NCI-H748 (cell line): ENCODE results near the gene PTGDR2.
"Not testable (repeated sequence)": the region's sequence is repeated elsewhere in the genome, so short reads cannot be mapped to it uniquely, and the experiment has no call there.

Source experiments
- DNase-seq: peaks from one replicate; lab custom pipeline; 2025; ENCODE audit not compliant: unreplicated experiment; lab: John Stamatoyannopoulos, UW

PTGDR2 gene

DNA sequence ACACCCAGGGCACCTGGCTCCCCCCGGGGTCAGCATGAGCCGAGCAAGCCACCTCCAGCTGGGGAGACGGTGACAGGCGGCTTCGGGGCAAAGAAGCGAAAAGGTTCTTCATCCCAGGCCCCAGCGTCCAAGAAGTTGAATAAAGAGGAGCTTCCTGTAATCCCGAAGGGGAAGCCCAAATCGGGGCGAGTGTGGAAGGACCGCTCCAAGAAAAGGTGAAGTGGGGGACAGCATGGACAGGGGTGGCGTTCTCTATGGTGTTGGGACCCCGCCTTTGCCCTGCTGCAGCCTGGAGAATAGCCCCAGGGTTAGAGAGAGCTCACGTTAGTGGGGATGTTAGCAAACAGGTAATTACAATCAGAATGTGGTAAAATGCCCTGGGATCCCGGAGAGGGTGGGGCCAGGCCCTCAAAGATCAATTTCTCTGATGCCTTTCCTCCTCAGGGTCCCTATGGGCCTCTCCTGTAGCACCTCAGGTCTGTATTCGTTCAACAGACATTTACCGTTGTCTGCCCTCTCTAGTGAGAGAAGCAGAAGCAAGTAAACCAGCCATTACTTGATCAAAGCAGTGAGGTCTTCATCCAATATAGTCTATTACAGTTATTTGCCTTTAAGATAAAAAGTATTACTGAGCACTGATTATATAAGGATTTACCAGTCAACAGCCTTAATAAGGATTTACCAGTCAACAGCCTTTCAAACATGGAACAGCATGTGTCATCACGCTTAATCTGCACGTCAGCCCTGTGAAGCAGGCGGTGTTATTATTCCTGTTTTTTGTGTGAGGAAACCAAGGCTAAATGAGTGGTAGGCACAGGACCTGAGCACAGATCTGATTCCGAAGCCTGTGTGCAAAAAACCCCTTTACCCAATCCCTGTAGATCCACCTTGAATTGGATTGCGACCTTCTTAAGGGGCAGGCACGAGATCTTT lies 12.8 kb downstream of the PTGDR2 start:
- DNase-seq = no peak

DNA sequence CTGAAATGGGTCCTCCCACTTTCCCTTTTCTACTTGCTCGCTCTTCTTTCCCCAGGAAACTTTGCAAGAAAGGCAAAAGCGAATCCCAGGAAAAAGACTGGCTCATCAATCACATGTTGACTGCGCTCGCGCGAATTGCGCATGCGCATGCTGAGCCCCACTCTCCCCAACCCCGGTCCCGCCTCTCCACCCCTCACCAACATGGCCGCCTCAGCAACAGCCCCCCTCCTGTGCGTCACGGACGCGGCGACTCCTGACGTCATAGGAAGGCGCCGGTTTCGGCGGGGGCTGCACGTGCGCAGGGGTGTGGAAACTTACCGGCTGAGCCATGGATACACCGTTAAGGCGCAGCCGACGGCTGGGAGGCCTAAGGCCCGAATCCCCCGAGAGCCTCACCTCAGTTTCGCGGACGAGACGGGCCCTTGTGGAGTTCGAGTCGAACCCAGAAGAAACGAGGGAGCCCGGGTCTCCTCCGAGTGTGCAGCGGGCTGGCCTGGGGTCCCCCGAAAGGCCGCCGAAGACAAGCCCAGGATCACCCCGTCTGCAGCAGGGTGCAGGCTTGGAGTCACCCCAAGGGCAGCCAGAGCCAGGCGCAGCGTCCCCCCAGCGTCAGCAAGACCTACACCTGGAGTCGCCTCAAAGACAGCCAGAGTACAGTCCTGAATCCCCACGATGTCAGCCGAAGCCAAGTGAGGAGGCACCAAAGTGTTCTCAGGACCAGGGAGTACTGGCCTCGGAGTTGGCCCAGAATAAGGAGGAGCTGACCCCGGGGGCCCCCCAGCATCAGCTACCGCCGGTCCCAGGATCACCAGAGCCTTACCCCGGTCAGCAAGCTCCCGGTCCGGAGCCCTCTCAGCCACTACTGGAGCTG lies 13.7 kb downstream of the PTGDR2 start, which contains the start of gene CCDC86:
Gene CCDC86 (plus strand): TSS at position 317 of the 871 bp plus-strand sequence. CDS start 12 bp downstream, at position 329.
- peak; percentile 95 for DNase-seq

DNA sequence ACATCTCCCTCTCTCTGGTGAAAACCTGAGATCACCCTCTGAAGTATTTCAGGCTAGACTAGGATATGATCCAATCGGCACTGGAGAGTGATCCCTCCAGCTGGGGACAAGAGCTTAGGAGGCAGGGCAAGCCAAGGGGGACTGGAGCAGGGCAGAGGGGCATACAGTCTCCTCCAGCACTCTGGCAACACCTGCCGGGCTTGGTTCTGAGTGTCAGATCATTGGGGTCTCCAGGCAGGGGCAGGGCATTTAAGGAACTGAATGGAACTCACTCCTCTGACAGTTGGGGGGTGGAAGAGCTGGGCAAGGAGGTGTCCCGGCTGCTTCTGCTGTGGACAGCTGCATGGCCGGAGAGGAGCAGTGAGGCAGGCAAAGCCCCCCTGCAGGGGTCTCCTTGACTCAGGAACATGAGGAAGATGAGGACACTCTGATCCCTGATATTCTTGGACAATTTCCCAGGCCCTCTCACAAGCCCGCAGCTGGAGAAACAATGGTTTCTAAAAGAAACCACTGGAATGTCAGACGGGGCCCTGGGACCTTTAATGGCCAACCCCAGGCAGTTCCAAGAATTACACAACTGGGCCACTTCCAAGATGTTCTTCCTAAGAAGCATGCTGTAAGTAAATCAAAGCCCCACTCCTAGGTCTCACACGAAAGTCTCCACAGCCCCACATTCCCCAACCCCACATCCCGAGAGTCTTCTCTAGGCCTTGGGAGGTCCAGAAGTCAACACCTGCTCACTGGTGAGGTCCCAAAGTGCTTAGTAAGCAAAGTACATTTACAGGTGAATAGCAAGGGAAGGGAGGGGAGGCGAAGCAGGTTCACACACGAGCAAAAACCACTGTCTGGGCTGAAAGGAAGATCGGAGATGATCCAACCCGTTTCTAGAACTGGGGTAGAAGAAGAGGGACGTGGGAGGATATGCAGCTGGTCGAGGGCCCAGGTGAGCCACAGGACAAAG lies 15.0 kb downstream of the PTGDR2 start:
- no peak for DNase-seq

DNA sequence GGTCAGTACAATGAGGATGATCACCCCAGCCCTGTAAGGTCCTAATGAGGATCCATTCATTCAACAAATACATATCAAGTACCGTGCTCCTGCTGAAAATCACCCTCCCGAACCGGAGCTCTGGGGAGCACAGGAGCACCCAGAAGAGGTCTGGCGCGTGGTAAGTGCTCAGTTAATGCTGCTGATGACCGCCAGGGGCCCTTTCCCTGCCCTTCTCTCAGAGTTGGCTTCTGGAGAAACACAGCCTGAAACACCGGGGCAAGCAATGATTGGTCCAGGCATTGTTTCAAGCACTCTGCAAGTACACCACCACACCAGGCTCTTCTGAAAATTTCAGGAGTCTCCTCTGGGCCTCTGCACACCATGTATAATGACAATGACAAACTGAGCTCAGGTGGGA lies 17.6 kb downstream of the PTGDR2 start:
- DNase-seq = no peak

DNA sequence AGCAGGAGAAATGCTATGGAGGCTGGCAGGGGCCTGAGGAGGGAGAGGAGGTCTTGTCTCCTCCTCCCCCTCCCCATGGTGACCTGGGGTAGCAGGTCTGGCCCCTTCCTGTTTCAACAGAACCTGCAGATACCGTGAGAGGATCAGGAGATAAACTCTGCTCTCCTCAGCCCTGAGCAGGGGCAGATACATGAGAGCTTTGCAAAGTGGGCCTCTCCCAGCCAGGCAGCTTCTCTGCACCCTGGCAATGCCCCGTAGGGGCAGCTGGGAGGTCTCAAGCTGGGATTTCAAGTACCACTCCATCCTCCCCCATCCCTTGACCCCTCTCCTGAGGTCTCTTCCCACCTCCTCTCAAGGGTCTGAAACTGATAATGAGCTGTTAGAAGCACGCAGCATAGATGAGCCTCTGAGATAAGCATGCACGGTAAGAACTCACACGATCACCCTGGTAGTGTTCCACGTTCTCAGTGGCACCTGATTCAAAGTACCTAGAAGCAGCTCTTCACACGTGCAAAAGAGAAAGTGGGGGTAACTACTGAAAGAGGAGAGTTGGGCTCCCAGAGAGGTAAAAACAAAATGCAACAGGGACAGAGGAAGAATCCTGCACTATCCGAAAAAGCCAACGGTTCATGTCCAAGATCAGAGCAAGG lies 18.8 kb downstream of the PTGDR2 start:
- no peak for DNase-seq

DNA sequence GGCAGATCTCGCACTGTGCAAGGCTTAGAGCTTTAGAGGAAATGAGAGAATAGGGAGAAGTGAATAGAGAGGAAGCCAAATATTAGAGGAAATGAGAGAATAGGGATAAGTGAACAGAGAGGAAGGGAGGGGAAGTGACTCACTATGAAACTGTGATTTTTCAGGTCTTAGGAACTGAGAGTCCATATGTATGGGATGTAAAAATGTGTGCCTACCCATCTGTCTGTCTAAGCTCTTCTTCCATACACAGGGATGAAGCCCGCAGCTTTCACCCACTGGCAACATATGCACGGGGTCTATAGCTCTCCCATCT lies 20.3 kb downstream of the PTGDR2 start:
- DNase-seq = no peak

DNA sequence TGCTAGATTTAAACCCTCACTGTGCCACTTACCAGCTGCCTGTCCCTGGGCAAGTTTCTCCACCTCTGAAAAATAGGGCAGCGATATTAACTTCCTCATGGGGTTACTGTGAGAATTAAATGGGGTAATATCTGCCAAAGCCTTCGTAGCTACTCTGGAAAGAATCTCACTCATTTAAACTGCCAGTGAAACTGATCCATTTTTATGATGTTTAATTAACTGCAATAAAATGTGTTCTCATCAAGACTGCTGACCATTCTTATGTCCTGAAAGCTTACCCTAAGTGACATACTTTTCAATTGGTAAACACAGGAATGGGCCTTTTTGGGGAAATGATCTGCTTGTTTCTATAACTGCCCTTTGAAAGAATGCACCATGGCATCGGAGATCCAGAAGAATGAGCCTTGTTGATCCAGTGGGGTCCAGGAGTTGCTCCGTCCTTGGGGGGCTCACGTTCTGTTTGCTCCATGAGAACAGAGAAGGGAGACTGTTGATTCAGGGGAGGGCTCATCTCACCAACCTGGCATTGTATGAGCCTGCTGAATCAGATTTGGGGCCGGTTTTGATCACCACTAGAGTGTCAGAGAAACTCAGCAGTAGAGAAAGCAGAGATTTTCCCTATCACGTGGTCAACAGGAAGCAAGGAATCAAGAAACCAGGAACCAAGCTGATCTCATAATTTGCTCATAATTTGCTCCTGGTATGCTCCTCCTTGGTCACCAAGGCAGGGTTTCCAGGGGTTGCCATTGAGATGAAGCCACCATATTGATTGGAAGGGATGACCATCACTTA lies 20.8 kb downstream of the PTGDR2 start:
- no peak for DNase-seq

DNA sequence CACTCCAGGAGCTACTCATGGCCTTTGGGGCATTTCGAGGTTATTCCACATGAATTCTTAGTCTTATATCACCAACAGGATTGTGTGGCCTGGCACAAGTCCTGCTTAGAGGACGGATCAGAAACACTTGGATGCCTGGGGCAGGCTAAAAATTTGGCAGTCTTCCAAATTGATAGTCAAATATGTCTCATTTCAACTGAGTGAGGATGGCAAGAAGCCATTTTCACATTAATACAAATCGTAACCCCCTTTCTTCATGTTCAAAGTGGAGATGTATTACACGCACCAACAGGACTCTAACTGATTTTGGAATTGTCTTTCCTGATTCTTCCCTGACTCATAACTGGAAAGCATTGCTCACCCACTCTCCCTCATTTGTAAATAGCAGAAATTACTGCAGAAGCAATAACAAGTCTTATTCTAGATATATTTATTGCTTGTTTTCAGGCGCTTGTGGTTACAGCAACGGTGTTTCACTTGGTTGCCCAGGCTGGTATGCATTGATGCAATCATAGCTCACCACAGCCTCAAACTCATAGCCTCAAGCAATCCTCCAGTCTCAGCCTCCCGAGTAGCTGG lies 24.2 kb downstream of the PTGDR2 start:
- peak; percentile 38 for DNase-seq

DNA sequence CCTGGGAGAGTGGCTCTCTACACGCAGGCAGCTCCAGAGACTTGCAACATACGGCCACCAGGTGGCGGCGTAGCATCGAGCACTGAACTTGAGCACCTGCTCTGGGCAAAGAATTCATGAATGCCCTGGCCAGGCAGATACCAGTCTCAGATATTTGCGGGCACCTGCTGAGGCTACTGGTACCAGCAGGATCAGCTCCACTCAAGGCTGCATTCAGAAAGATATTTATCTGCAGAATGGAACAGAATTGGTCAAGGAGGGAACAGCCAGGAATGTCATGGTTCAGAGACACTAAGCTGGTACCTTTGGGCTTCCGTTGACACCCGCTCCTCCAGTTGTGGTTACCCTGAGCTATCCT lies 24.6 kb downstream of the PTGDR2 start:
- peak; percentile 87 for DNase-seq

DNA sequence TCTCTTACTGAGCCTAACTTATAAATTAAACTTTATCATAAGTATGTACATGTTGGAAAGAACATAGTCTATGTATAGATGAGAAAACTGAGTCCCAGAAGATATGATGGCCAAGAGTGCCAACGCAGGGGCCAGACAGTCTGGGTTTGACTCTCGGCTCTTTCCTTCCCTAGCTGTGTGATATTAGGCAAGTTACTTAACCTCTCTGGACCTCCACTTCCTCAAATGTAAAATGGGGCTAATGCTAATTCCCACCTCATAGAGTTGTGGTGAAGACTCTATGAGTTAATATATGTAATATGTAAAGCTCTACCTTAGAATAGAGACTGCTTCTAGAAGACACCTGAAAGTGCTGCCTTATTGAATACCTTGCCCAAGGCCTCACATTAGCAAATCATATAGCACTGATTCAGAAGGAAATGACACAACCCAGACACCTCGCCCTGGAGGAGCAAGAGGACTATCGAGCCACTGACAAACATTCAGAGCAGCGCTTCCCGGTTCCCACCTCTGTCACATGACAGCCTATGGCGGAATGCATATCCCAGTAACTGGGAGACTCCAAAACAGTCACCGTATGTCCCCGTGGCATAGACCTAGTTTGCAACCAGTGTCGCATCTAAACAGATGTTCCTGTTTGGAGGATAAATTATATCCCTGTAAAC lies 25.1 kb downstream of the PTGDR2 start:
- DNase-seq = no peak

DNA sequence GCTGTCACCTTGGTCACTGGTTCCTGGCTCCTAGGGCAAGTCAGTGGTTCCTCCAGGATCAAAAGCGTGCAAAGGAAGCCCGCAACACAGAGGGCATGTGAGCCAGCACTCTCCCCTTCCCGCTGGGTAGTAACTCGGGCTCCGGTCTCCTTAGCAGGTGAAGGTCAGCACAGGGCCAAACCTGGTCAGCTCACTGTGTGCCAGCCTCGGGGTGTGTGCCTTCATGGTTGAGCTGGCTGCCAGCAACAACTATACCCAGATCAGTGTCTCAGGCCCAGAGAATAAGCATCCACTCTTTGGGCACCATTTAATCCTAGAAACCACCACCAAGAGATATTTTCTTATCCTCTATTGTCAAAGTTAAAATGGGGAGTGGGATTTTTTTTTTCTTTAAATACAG lies 30.0 kb downstream of the PTGDR2 start:
- DNase-seq = no peak

DNA sequence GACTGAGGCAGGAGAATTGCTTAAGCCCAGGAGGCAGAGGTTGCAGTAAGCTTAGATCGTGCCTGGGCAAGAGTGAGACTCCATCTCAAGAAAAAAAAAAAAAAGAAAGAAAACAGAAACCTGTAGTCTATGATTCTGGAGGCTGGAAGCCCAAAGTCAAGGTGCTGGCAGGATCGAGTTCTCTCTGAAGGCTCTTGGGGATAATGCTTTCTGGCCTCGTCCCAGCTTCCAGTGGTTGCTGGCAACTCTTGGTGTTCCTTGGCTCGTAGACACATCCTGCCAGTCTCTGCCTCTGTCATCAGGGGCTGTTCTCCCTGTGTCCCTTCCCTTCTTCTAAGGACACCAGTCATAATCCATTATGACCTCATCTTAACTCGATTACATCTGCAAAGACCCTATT lies 30.6 kb downstream of the PTGDR2 start:
- no peak for DNase-seq

DNA sequence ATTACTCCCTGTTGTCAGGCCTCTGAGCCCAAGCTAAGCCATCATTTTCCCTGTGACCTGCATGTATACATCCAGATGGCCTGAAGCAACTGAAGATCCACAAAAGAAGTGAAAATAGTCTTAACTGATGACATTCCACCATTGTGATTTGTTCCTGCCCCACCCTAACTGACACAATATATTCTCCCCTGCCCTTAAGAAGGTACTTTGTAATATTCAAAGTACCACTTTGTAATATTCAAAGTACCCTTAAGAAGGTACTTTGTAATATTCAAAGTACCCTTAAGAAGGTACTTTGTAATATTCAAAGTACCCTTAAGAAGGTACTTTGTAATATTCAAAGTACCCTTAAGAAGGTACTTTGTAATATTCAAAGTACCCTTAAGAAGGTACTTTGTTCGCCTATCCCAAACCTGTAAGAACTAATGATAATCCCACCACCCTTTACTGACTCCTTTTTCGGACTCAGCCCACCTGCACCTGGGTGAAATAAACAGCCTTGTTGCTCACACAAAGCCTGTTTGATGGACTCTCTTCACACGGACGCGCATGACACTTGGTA lies 31.9 kb downstream of the PTGDR2 start:
- not testable (repeated sequence) for DNase-seq

DNA sequence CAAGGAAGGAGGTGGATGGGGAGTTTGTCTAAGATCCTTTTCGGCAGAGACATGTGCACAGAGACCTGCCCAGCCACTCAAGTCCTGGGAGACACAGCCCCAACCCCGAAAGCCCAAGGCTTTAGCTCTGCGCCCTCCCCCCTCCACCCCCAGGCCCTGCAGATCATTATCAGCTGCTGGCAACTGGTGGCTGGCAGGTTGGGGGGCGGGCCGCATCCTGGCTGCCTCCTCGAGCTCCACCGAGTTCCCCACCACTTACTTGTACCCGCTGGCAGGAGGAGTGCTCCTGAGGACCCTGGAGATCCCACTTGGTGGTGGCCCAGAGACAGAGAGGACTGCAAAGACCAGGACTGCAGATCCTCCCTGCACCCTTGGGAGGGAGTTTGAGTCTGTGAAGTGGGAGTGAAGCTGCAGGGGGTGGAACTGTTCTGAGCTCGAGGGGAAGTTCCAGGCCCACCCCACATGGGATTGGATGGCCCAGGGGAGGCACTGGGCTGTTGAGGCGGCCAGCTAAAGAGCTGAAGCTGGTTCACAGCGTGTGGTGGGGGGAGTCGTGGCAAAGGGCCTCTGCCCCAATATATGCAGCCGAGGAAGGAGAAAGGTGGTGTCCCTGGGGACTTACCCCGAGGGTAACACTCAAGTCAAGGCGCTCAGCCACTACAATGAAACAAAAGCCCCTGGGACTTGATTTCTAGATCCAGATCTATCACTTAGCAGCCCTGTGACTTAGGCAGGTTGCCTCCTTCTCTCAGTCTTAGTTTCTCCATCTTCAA lies 33.7 kb downstream of the PTGDR2 start:
- DNase-seq = no peak

DNA sequence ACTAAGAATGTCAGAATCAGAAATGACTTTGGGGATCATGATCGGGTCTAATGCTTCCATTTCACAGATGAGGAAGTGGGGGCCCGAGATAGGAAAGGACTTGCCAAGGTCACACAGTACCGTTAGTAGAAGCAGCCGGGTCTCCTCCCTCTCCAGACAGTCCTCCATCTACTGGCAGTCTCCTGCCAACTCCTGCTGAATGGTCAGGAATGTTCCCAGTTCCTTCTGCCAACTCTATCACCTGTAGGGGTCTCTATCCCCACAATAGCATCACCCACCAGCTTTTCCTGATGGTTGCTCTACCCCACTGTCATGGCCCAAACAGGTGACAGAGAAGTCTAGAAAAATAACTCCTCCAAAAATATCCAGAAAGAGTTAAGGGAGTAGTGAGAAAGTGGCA lies 37.7 kb downstream of the PTGDR2 start:
- DNase-seq = no peak

DNA sequence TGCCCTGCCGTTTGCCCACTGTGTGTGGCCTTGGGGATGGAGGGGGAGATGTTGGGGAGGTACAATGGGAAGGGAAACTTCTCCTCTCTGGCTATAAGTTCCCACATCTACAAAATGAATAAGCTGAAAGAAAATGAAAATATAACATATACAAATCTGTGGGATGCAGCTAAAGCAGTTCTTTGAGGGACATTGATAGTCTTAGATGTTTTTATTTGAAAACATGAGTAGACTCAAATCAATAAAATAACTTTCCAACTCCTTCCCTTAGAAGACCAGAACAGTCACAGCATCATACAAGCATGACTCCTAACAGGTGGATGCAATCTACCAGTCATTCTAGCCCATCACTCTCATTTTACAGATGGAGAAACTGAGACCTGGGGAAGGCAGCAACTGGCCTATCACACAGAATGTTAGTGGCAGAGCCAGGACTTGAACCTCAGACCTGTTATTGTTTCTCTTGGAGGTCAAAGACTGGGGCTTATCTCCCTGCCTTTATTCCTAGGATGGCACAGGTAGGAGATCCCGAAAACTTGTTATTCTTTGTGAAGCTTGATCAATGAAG lies 39.1 kb downstream of the PTGDR2 start:
- DNase-seq = no peak

DNA sequence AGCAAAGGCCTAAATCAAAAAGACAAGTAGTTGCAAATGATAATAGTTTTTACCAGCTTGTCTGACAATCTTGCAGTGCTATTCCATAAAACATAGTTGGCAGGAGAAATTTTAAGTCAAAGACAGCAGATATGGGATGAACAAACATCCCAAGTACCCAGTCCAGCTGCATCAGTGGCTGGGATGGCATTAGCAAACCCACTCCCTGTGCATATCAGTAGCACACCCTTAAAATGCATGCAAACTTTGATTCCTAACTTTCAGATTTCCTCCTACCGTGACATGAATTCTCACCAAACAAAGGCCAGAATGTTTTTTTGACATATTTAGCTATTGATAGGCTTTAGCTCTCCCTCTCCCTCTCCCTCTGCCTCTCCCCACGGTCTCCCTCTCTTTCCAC lies 41.6 kb downstream of the PTGDR2 start:
- DNase-seq = no peak
